ENCODE measurements around the gene LGALS16.

DNA sequence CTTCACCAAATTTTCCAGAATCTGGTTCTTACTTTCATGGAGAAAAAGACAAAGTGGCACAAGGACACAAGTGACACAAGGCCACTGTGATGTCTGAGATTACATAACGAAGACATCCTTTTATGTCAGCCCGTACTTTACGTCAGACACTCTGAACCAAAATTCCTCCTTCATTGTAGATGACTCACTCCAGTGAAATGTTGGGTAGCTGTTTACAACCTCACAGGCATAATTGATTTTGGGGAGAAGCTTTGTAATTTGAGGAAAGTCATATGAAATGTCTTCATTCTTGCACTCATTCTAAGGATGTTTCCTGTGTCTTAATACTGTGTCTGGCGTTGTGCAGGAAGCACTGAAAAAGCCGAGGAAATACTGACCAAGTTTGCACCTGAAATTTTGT, 28.6 kb downstream of the LGALS16 start:
- TF ChIP-seq, protein P1, sequence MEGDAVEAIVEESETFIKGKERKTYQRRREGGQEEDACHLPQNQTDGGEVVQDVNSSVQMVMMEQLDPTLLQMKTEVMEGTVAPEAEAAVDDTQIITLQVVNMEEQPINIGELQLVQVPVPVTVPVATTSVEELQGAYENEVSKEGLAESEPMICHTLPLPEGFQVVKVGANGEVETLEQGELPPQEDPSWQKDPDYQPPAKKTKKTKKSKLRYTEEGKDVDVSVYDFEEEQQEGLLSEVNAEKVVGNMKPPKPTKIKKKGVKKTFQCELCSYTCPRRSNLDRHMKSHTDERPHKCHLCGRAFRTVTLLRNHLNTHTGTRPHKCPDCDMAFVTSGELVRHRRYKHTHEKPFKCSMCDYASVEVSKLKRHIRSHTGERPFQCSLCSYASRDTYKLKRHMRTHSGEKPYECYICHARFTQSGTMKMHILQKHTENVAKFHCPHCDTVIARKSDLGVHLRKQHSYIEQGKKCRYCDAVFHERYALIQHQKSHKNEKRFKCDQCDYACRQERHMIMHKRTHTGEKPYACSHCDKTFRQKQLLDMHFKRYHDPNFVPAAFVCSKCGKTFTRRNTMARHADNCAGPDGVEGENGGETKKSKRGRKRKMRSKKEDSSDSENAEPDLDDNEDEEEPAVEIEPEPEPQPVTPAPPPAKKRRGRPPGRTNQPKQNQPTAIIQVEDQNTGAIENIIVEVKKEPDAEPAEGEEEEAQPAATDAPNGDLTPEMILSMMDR (IDR thresholded peaks at IDR 0.05): no peak
- TF ChIP-seq POLR2A (IDR thresholded peaks at IDR 0.05): no peak
